Endothelial cell of umbilical vein (primary cell): Measurements from ENCODE around the gene CAPN1. TPM values are rescaled to one million over a fixed set of nuclear protein-coding genes. Genes with fewer than 3 reads are reported as not detected.
"Not testable (repeated sequence)": the region's sequence is repeated elsewhere in the genome, so short reads cannot be mapped to it uniquely, and the experiment has no call there.

Experiments
- BruUV-seq: library from RNA; stranded (reverse); fragments of 400-500 nt; replicated peaks from 2 replicates; lab custom pipeline; 2021; lab: Mats Ljungman, UMichigan
- CTCF ChIA-PET: fragments of 300-600, 350-600 bp; sonication (Branson Sonifier 250); formaldehyde crosslinking; loops from one replicate; lab custom pipeline; 2021; ENCODE audit warnings: antibody characterized with exemption, inconsistent platforms; lab: Charles Lee
- POLR2A ChIA-PET: fragments of 300-600, 350-600 bp; sonication (Branson Sonifier 250); formaldehyde crosslinking; loops from one replicate; lab custom pipeline; 2021; ENCODE audit warnings: antibody characterized with exemption, inconsistent platforms; lab: Charles Lee
- DNase-seq: peaks from one replicate; pipeline ENCODE4 v3.0.0-alpha.2; 2011; ENCODE audit warnings: low read depth, low spot score
- FAIRE-seq: peaks from 2 replicates; lab custom pipeline; 2011; peaks lifted over from hg19 to GRCh38; lab: Jason Lieb, UNC
- H2AFZ ChIP-seq: 2 replicates; pipeline ENCODE4 v1.6.0; 2012; ENCODE audit warnings: low read depth, low read length, control low read depth, inconsistent platforms
- H3K27ac ChIP-seq: 2 replicates; pipeline ENCODE4 v1.5.1; 2011; ENCODE audit warnings: low read depth, mild to moderate bottlenecking, control low read depth, low read length, moderate library complexity; ENCODE audit not compliant: insufficient read depth
- H3K27me3 ChIP-seq, 2 experiments: 2 replicates each; pipeline versions ENCODE4 v1.6.0 to v1.6.1; 2011; ENCODE audit warnings: low read length in 2 of 2, mixed read lengths in 1 of 2; ENCODE audit not compliant: control insufficient read depth in 2 of 2, insufficient read depth in 2 of 2
- H3K36me3 ChIP-seq, 2 experiments: 2 replicates in 1 of 2; 3 replicates in 1 of 2; pipeline ENCODE4 v1.5.1; 2011; ENCODE audit warnings: low read length in 2 of 2, mild to moderate bottlenecking in 1 of 2, moderate library complexity in 1 of 2; ENCODE audit not compliant: control insufficient read depth in 2 of 2, insufficient read depth in 2 of 2; ENCODE audit errors: extremely low read depth in 1 of 2
- H3K4me1 ChIP-seq: 3 replicates; pipeline ENCODE4 v1.5.1; 2011; ENCODE audit warnings: mild to moderate bottlenecking, low read length; ENCODE audit not compliant: control insufficient read depth, insufficient read depth; ENCODE audit errors: extremely low read depth
- H3K4me2 ChIP-seq: 2 replicates; pipeline ENCODE4 v1.6.1; 2011; ENCODE audit warnings: low read length, control low read depth, mixed read lengths; ENCODE audit not compliant: insufficient read depth
- H3K4me3 ChIP-seq, 3 experiments: fragments of 200-600 bp in 1 of 3; sonication (generic), shearing (Covaris generic) in 1 of 3; replicated peaks in 1 of 3; 2 replicates each; pipeline ENCODE4 v1.5.1; 2011 to 2016; ENCODE audit warnings: control low read depth in 3 of 3, low read length in 3 of 3, mild to moderate bottlenecking in 2 of 3, inconsistent platforms in 1 of 3, low read depth in 1 of 3, moderate library complexity in 1 of 3; ENCODE audit not compliant: insufficient read depth in 1 of 3
- H3K79me2 ChIP-seq: 2 replicates; pipeline ENCODE4 v1.6.0; 2012; ENCODE audit warnings: low read length, inconsistent platforms; ENCODE audit not compliant: control insufficient read depth, insufficient read depth
- H3K9ac ChIP-seq: replicated peaks from 2 replicates; pipeline ENCODE3; 2011; ENCODE audit warnings: low read length, control low read depth; ENCODE audit not compliant: insufficient read depth; ENCODE audit errors: extremely low read depth
- H3K9me1 ChIP-seq: replicated peaks from 3 replicates; pipeline ENCODE4 v1.6.0; 2011; ENCODE audit warnings: mild to moderate bottlenecking, low read length; ENCODE audit not compliant: control insufficient read depth, insufficient read depth; ENCODE audit errors: extremely low read depth
- H3K9me3 ChIP-seq: replicated peaks from 2 replicates; pipeline ENCODE4 v1.5.1; 2012; ENCODE audit warnings: low read length, inconsistent platforms; ENCODE audit not compliant: control insufficient read depth, insufficient read depth
- H4K20me1 ChIP-seq: replicated peaks from 2 replicates; pipeline ENCODE3; 2011; ENCODE audit warnings: mild to moderate bottlenecking, low read length; ENCODE audit not compliant: control insufficient read depth, insufficient read depth; ENCODE audit errors: extremely low read depth
- EZH2 ChIP-seq: IDR thresholded peaks from 2 replicates; pipeline ENCODE4 v1.6.1; 2012; ENCODE audit warnings: borderline replicate concordance, low read depth, mild to moderate bottlenecking, moderate library complexity, low read length, inconsistent platforms; ENCODE audit not compliant: severe bottlenecking
- FOS ChIP-seq: IDR thresholded peaks from 2 replicates; pipeline ENCODE4 v1.6.1; 2011; ENCODE audit warnings: mild to moderate bottlenecking, low read length, moderate library complexity, borderline replicate concordance; ENCODE audit not compliant: insufficient read depth
- GATA2 ChIP-seq: IDR thresholded peaks from 2 replicates; pipeline ENCODE4 v1.7.0; 2011; ENCODE audit warnings: low read depth, mild to moderate bottlenecking, moderate library complexity, mixed read lengths, low read length; ENCODE audit not compliant: insufficient read length, insufficient read depth
- JUN ChIP-seq: IDR thresholded peaks from 2 replicates; pipeline ENCODE4 v1.6.1; 2011; ENCODE audit warnings: borderline replicate concordance, low read depth; ENCODE audit not compliant: insufficient read length, insufficient read depth
- MYC ChIP-seq: IDR thresholded peaks from one replicate; pipeline ENCODE4 v1.6.1; 2011; ENCODE audit warnings: mild to moderate bottlenecking, low read depth, low read length
- POLR2A ChIP-seq: IDR thresholded peaks from 2 replicates; pipeline ENCODE4 v1.6.1; 2012; ENCODE audit warnings: low read depth, mild to moderate bottlenecking, control low read depth, low read length
- POLR2AphosphoS5 ChIP-seq: IDR thresholded peaks from 2 replicates; pipeline ENCODE4 v1.6.1; 2012; ENCODE audit warnings: low read depth, mild to moderate bottlenecking, control low read depth, low read length, moderate library complexity; ENCODE audit not compliant: insufficient read depth
- dilution Hi-C: fragments of 300-500 bp; cut with MboI; formaldehyde crosslinking; loops from one replicate; pipeline ENCODE4 v1.15.0; 2019; ENCODE audit warnings: low sequenced_read_pairs; ENCODE audit not compliant: extremely low pct_ligation_motif_present
- intact Hi-C: fragments of 100-400 bp; cut with micrococcal nuclease; formaldehyde crosslinking; loops from one replicate; pipeline ENCODE4 v1.10.0; 2022
- polyA plus RNA-seq, 4 experiments: library from polyadenylated mRNA; depleted of rRNA in 3 of 4; stranded (reverse) in 3 of 4; unstranded in 1 of 4; fragments of >200 nt; gene quantifications; 2 replicates each; pipeline versions ENCODE4 v1.2.1 to v1.2.3, GENCODE V29; 2011 to 2012; ENCODE audit warnings: missing spikeins in 1 of 4
- total RNA-seq: library from RNA; stranded (reverse); gene quantifications from 2 replicates; pipeline ENCODE4 v1.2.3, GENCODE V29; 2021
- TF ChIP-seq, protein P1 (sequence below): IDR thresholded peaks from 2 replicates; pipeline ENCODE4 v1.6.1; 2011; ENCODE audit not compliant: insufficient read depth, insufficient read length
- TF ChIP-seq, protein P2 (sequence below), 2 donors: IDR thresholded peaks; 1 replicate in 1 of 2; 2 replicates in 1 of 2; pipeline ENCODE4 v1.5.1; 2011; ENCODE audit warnings: low read length in 2 of 2, mild to moderate bottlenecking in 2 of 2, moderate library complexity in 2 of 2, control low read depth in 1 of 2, inconsistent platforms in 1 of 2, low read depth in 1 of 2; ENCODE audit not compliant: insufficient read depth in 1 of 2; ENCODE audit errors: extremely low read depth in 1 of 2

Gene CAPN1
- total and polyA plus RNA-seq, 2 donors (not counting 3 experiments of a cell fraction or from before 2014, with no cell fraction given) = 217 to 218 TPM

DNA sequence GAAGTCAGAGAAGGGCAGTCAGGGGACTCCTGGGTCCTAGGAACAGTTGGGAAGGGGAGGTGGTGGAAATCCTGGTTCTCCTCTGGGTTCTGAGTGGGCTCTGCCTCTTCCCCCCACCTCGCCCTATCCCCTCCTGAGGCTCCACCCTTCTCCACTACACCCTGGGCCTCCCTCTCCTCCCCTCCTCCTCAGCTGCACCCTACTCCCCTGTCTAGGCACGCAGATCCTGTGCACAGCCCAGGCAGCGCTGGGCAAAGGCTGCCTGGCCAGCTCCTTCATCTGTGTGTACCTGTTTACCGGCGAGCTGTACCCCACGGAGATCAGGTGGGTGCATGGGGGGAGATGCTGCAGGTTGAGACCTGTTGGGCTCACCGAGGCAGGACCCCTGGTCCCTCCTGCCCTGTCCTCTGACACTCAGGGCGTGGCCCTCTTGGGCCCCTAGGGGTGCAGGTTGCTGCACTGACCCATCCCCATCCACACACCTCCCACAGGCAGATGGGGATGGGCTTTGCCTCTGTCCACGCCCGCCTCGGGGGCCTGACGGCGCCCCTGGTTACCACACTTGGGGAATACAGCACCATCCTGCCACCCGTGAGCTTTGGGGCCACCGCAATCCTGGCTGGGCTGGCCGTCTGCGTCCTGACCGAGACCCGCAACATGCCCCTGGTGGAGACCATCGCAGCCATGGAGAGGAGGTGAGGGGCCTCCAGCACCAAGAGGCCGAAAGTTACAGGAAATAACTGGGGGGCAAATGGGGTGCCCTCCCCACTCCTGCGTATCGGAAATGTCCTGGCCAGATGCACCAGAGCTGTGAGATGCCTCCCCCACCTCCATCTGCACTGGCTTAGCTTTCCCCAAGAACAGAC is 54.7 kb downstream of the CAPN1 start:
- DNase-seq (no peak), FAIRE-seq (no peak)
- intact Hi-C loops (no loop called here), dilution Hi-C loops (no loop called here)
- Histone ChIP-seq H3K36me3 (no peaks in the 10 kb centered on the region), H3K9ac (no peak overlapping the region), H3K4me2 (no peak overlapping the region), H4K20me1 (no peaks in the 10 kb centered on the region), H3K4me1 (no peaks in the 10 kb centered on the region), H3K9me1 (no peaks in the 10 kb centered on the region), H3K9me3 (no peaks in the 10 kb centered on the region), H3K79me2 (no peaks in the 10 kb centered on the region), H3K27me3 (no peaks in the 10 kb centered on the region), H3K27ac (no peak overlapping the region), H2AFZ (no peak overlapping the region), H3K4me3 (no peak overlapping the region)
- BruUV-seq = no TSS peak
- ChIA-PET CTCF (no interaction called here), POLR2A (no interaction called here)
- TF ChIP-seq, protein P1, sequence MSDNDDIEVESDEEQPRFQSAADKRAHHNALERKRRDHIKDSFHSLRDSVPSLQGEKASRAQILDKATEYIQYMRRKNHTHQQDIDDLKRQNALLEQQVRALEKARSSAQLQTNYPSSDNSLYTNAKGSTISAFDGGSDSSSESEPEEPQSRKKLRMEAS = no peak
- TF ChIP-seq GATA2 (no peak), FOS (no peak), MYC (no peak), EZH2 (no peak), JUN (no peak), POLR2AphosphoS5 (no peak), POLR2A (no peak)
- TF ChIP-seq, protein P2, sequence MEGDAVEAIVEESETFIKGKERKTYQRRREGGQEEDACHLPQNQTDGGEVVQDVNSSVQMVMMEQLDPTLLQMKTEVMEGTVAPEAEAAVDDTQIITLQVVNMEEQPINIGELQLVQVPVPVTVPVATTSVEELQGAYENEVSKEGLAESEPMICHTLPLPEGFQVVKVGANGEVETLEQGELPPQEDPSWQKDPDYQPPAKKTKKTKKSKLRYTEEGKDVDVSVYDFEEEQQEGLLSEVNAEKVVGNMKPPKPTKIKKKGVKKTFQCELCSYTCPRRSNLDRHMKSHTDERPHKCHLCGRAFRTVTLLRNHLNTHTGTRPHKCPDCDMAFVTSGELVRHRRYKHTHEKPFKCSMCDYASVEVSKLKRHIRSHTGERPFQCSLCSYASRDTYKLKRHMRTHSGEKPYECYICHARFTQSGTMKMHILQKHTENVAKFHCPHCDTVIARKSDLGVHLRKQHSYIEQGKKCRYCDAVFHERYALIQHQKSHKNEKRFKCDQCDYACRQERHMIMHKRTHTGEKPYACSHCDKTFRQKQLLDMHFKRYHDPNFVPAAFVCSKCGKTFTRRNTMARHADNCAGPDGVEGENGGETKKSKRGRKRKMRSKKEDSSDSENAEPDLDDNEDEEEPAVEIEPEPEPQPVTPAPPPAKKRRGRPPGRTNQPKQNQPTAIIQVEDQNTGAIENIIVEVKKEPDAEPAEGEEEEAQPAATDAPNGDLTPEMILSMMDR (IDR thresholded peaks at IDR 0.05; ENCODE audit: extremely low read depth in 1 of 2, insufficient read depth in 1 of 2, low read depth in 1 of 2, low read length in 2 of 2) = no peak

DNA sequence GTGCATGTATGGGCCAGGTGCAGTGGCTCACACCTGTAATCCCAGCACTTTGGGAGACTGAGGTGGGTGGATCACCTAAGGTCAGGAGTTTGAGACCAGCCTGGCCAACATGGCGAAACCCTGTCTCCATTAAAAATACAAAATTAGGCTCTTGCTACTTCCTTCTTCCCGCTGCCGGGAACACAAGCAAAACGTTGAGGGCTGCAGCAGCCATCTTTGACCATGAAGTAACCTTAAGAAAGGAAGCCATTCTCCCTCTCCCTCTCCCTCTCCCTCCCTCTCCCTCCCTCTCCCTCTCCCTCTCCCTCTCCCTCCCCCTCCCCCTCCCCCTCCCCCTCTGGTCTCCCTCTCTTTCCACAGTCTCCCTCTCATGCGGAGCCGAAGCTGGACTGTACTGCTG is 56.6 kb downstream of the CAPN1 start:
- dilution Hi-C loops, DNase-seq: not testable (repeated sequence)

More for the DNA sequence above, 56.6 kb downstream of the CAPN1 start:
- H3K27me3 ChIP-seq, H3K4me1 ChIP-seq, H3K9me3 ChIP-seq, CTCF ChIA-PET, BruUV-seq, H3K27ac ChIP-seq, H3K4me2 ChIP-seq, H3K9me1 ChIP-seq, H3K36me3 ChIP-seq, H3K4me3 ChIP-seq, POLR2A ChIA-PET, H3K79me2 ChIP-seq, H4K20me1 ChIP-seq, H3K9ac ChIP-seq, H2AFZ ChIP-seq, intact Hi-C loops: not testable (repeated sequence)
- peak; percentile 94 for FAIRE-seq
